ENCODE results near the gene LIF. TPM values are rescaled to one million over a fixed set of nuclear protein-coding genes. Genes with fewer than 3 reads are reported as not detected.

The LIF gene
- total and polyA plus RNA-seq, 4 donors = 0.08 to 0.10 (median 0.09) TPM; not detected in 1

GRCh38 chr22:30247561-30247960, 1.0 kb upstream of the LIF start:
- Histone ChIP-seq H3K36me3 (ENCODE audit: control insufficient read depth in 4 of 4, insufficient read depth in 3 of 4, low read depth in 1 of 4, low read length in 3 of 4) (no peaks in the 10 kb centered on the region), H3K27ac (ENCODE audit: low read depth in 1 of 2, low read length in 2 of 2) (no peak overlapping the region)
- TF ChIP-seq RAD21 (IDR thresholded peaks at IDR 0.05) (no peak), HNF4G (IDR thresholded peaks at IDR 0.05) (no peak), MAX (IDR thresholded peaks at IDR 0.05) (no peak), CTCF (IDR thresholded peaks at IDR 0.05; ENCODE audit: low read depth, low read length, missing input control) (no peak), FOXA2 (IDR thresholded peaks at IDR 0.05) (no peak), RXRA (IDR thresholded peaks at IDR 0.05) (no peak), EGR1 (IDR thresholded peaks at IDR 0.05; ENCODE audit: low read depth in 2 of 2) (no peak), NR2F2 (IDR thresholded peaks at IDR 0.05) (no peak), JUND (IDR thresholded peaks at IDR 0.05) (no peak), TAF1 (conservative IDR thresholded peaks at IDR 0.05) (no peak), REST (IDR thresholded peaks at IDR 0.05) (no peak), FOXA1 (IDR thresholded peaks at IDR 0.05) (no peak), YY1 (IDR thresholded peaks at IDR 0.05) (no peak), GABPA (IDR thresholded peaks at IDR 0.05 in 1 of 2, conservative IDR thresholded peaks at IDR 0.05 in 1 of 2) (no peak), HNF4A (conservative IDR thresholded peaks at IDR 0.05) (no peak), SP1 (IDR thresholded peaks at IDR 0.05) (no peak)
- TF ChIP-seq, protein P1, sequence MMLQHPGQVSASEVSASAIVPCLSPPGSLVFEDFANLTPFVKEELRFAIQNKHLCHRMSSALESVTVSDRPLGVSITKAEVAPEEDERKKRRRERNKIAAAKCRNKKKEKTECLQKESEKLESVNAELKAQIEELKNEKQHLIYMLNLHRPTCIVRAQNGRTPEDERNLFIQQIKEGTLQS (IDR thresholded peaks at IDR 0.05) = no peak
- TF ChIP-seq, protein P2, sequence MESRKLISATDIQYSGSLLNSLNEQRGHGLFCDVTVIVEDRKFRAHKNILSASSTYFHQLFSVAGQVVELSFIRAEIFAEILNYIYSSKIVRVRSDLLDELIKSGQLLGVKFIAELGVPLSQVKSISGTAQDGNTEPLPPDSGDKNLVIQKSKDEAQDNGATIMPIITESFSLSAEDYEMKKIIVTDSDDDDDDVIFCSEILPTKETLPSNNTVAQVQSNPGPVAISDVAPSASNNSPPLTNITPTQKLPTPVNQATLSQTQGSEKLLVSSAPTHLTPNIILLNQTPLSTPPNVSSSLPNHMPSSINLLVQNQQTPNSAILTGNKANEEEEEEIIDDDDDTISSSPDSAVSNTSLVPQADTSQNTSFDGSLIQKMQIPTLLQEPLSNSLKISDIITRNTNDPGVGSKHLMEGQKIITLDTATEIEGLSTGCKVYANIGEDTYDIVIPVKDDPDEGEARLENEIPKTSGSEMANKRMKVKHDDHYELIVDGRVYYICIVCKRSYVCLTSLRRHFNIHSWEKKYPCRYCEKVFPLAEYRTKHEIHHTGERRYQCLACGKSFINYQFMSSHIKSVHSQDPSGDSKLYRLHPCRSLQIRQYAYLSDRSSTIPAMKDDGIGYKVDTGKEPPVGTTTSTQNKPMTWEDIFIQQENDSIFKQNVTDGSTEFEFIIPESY (IDR thresholded peaks at IDR 0.05) = no peak

More at GRCh38 chr22:30247561-30247960, 1.0 kb upstream of the LIF start:
- Histone ChIP-seq H3K4me3 (ENCODE audit: low read depth in 1 of 3, low read length in 3 of 3) (no peak overlapping the region), H3K27me3 (ENCODE audit: control insufficient read depth in 4 of 4, insufficient read depth in 4 of 4, low read length in 3 of 4) (peaks cover 0 to 7% (median 2%) of the 10 kb centered on the region in 4 donors), H3K4me1 (ENCODE audit: control insufficient read depth in 4 of 4, insufficient read depth in 4 of 4, low read length in 3 of 4) (peaks cover 3 to 19% (median 13%) of the 10 kb centered on the region in 4 donors), H3K9ac (ENCODE audit: low read depth in 1 of 2, low read length in 2 of 2) (no peak overlapping the region), H3K9me3 (ENCODE audit: control insufficient read depth in 4 of 4, low read length in 3 of 4) (no peaks in the 10 kb centered on the region)
- no peak for DNase-seq (ENCODE audit: low spot score)
- WGBS = 76% methylated on average over 11 of the region's 11 CpGs

Data from liver (tissue), 9 donors.